ENCODE measurements around the gene CDH23.

The CDH23 gene

DNA sequence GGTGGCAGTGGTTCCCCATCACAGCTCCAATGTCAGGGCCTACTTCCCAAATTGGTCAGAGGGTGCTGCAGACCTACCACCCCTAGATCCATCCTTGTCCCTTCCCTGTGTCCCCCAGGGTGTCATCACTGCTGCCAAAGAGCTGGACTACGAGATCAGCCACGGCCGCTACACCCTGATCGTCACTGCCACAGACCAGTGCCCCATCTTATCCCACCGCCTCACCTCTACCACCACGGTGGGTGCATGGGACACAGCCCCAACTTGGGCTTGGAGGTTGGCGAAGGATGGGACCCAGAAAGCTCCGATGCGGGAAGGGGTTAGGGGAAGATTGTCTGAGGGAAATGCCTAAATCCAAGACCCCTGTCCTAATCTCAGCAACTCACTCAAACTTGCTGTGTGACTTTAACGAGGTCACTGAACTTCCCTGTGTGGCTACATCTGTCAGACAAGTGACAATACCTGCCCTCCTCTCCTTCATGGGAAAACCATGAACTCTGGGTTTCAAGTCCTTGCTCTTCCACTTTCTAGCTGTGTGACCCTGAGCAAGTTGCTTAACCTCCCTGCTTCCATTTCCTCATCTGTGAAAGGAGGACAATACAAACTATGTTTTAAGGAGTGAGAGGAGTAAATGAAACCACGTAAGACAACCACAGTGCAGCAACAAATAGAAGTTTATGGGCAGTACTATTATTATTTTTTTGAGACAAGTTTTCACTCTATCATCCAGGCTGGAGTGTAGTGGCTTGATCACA is 381.5 kb downstream of the CDH23 start:
- Histone ChIP-seq H3K4me3 (ENCODE audit: low read depth, low read length) (no peak overlapping the region), H3K4me2 (ENCODE audit: low read length) (no peak overlapping the region), H3K79me2 (peaks cover 5% of the 10 kb centered on the region), H3K36me3 (ENCODE audit: control insufficient read depth, insufficient read depth, low read length) (no peaks in the 10 kb centered on the region), H3K9me3 (ENCODE audit: control insufficient read depth, low read length) (no peaks in the 10 kb centered on the region), H3K4me1 (peaks cover 3% of the 10 kb centered on the region), H3K9ac (no peak overlapping the region), H3K27me3 (ENCODE audit: control insufficient read depth, insufficient read depth, low read length) (no peaks in the 10 kb centered on the region), H3K27ac (no peak overlapping the region), H2AFZ (no peak overlapping the region)
- TF ChIP-seq, protein P1, sequence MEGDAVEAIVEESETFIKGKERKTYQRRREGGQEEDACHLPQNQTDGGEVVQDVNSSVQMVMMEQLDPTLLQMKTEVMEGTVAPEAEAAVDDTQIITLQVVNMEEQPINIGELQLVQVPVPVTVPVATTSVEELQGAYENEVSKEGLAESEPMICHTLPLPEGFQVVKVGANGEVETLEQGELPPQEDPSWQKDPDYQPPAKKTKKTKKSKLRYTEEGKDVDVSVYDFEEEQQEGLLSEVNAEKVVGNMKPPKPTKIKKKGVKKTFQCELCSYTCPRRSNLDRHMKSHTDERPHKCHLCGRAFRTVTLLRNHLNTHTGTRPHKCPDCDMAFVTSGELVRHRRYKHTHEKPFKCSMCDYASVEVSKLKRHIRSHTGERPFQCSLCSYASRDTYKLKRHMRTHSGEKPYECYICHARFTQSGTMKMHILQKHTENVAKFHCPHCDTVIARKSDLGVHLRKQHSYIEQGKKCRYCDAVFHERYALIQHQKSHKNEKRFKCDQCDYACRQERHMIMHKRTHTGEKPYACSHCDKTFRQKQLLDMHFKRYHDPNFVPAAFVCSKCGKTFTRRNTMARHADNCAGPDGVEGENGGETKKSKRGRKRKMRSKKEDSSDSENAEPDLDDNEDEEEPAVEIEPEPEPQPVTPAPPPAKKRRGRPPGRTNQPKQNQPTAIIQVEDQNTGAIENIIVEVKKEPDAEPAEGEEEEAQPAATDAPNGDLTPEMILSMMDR (IDR thresholded peaks at IDR 0.05), result no peak

DNA sequence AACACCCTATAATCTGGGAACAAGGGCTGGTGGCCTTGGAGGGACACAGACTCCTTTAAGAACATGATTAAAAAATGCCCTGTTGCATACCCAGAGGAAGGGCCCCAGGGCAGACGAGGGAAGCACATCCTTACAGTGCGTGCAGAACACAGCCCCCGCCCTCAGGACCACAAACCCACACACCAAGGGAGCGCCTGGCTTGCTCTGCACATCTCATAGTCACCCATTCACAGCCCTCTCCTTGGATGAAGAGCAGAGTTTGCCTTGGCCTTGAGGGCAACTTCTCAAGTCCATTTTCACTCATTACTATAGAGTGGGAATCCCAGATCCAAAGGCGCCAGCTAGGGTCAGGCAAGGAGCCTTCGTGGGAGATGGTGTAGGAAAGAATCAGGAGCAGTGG is 382.9 kb downstream of the CDH23 start:
- Histone ChIP-seq H3K4me2 (ENCODE audit: low read length) (no peak overlapping the region), H3K4me1 (no peaks in the 10 kb centered on the region)
- TF ChIP-seq, protein P1 (IDR thresholded peaks at IDR 0.05), result no peak

DNA sequence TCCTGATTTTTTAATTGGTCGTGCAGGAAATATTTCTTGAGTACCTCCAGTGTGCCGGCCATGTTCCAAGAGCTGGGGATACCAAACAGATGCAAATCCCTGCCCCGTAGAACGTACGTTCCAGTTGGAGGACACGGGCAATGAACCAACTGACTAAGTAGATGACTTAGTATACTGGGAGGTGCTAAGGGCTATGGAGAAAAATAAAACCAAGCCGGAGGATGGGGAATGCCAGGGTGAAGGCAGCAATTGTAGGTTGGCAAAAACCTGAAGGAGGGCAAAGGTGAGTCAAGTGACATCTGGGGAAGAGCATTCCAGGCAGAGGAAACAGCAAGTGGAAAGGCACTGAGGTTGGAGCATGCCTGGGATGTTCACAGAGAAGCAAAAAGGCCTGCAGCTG is 383.4 kb downstream of the CDH23 start:
- no peak overlapping the region for H2AFZ ChIP-seq
- peaks cover 2% of the 10 kb centered on the region for H3K79me2 ChIP-seq
- H3K36me3 ChIP-seq (ENCODE audit: control insufficient read depth, insufficient read depth, low read length), result no peaks in the 10 kb centered on the region
- TF ChIP-seq, protein P1 (IDR thresholded peaks at IDR 0.05), result no peak
- no peaks in the 10 kb centered on the region for H3K27me3 ChIP-seq (ENCODE audit: control insufficient read depth, insufficient read depth, low read length)
- H3K9ac ChIP-seq, result no peak overlapping the region
- H3K4me3 ChIP-seq (ENCODE audit: low read depth, low read length), result no peak overlapping the region
- H3K4me1 ChIP-seq, result no peaks in the 10 kb centered on the region
- no peaks in the 10 kb centered on the region for H3K9me3 ChIP-seq (ENCODE audit: control insufficient read depth, low read length)
- H3K4me2 ChIP-seq (ENCODE audit: low read length), result no peak overlapping the region
- no peak overlapping the region for H3K27ac ChIP-seq

More for the DNA sequence above, 382.9 kb downstream of the CDH23 start:
- Histone ChIP-seq H3K9ac (no peak overlapping the region), H3K4me3 (ENCODE audit: low read depth, low read length) (no peak overlapping the region), H3K27me3 (ENCODE audit: control insufficient read depth, insufficient read depth, low read length) (no peaks in the 10 kb centered on the region), H3K9me3 (ENCODE audit: control insufficient read depth, low read length) (no peaks in the 10 kb centered on the region), H3K36me3 (ENCODE audit: control insufficient read depth, insufficient read depth, low read length) (no peaks in the 10 kb centered on the region), H3K27ac (no peak overlapping the region), H2AFZ (no peak overlapping the region), H3K79me2 (peaks cover 2% of the 10 kb centered on the region)

DNA sequence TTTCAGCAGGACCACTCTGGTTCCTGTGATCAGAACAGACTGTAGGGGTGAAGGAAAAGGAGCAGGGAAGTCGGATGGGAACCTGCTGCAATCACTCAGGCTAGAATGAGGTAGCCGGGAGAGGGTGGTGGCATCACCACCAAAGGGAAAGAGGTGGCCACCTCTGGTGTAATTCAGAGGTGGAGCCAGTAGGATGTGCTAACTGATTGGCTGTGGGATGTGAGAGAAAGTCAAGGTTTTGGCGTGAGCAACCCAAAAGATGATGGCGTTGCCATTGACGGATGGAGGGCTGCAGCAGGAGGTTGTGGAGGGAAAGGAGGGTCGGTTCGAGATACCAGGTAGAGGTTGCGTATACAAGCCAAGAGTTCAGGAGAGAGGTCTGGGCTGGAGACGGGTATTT is 384.0 kb downstream of the CDH23 start:
- no peaks in the 10 kb centered on the region for H3K36me3 ChIP-seq (ENCODE audit: control insufficient read depth, insufficient read depth, low read length)
- no peaks in the 10 kb centered on the region for H3K27me3 ChIP-seq (ENCODE audit: control insufficient read depth, insufficient read depth, low read length)
- TF ChIP-seq, protein P1 (IDR thresholded peaks at IDR 0.05), result no peak
- no peaks in the 10 kb centered on the region for H3K9me3 ChIP-seq (ENCODE audit: control insufficient read depth, low read length)
- no peak overlapping the region for H2AFZ ChIP-seq
- no peak overlapping the region for H3K4me3 ChIP-seq (ENCODE audit: low read depth, low read length)
- H3K4me2 ChIP-seq (ENCODE audit: low read length), result no peak overlapping the region
- no peak overlapping the region for H3K9ac ChIP-seq
- no peak overlapping the region for H3K27ac ChIP-seq
- no peaks in the 10 kb centered on the region for H3K4me1 ChIP-seq
- H3K79me2 ChIP-seq, result peaks cover 2% of the 10 kb centered on the region
